Measurements from ENCODE around the gene FRMD1.

- TF ChIP-seq CTCF (IDR thresholded peaks at IDR 0.05), result no peak
- TF ChIP-seq EZH2 (IDR thresholded peaks at IDR 0.05), result no peak
- TF ChIP-seq EZH2phosphoT487 (IDR thresholded peaks at IDR 0.05), result no peak
Measured at GRCh38 chr6:168124921-168125320, 45.9 kb upstream of the FRMD1 start.

Data from neural progenitor cell (in vitro differentiated cells).